CD4-positive, alpha-beta T cell treated with Interleukin-17A for 1 hour (primary cell): ENCODE measurements around the gene SMC4.
A peak's percentile ranks its signal among the peaks of the same experiment; 100 is the strongest.
"Not testable (repeated sequence)": the region's sequence is repeated elsewhere in the genome, so short reads cannot be mapped to it uniquely, and the experiment has no call there.

ENCODE experiments used
- DNase-seq: peaks from one replicate; pipeline ENCODE4 v3.0.0-alpha.2; 2020

Gene SMC4

GRCh38 chr3:160447544-160447943, 48.1 kb downstream of the SMC4 start:
- no peak for DNase-seq

DNA sequence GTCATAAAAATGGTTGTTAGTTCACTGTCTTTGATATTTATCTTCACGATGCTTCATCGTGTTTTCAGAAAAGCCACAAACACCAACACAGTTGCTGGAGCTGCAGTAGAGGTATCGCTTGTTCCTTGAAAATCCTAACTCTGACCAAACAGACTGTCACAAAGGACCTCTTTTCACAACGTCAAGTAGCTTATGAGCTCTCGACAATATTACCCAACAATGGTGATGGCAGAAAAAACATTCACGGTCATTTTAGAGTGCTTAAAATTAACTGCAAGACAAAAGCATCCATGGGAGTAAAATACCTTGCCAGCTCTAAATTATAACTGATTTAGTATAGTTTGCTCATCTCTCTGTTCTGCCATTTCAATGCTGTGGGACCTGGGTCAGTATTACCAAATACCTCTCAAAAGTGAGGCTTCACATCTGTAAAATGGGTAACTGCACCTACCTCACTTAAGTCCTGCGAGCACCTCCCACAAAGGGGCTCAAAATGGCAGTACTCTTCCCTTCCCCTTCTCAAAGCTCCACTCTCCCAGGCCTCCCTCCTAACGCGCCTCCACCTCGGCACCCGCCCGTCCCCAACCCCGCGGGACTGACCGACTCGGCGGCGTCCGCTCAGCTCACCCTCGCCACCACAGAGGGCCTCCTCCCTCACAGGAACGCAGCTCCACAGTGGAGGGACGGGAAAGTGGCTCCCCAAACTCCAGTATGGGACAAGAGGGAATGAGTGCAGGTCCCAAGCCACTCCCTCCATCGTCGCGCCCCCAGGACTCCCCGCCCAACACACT, 49.6 kb downstream of the SMC4 start:
- DNase-seq: peak; percentile 31

- peak; percentile 98 for DNase-seq
These were observed 50.5 kb downstream of the SMC4 start, which contains the start of gene TRIM59 for GRCh38 chr3:160449636-160450598. Gene TRIM59, minus strand, starts transcription at chr3:160449786. Its CDS starts 10,603 bp downstream, at chr3:160439183.

- DNase-seq: no peak
These were observed 51.4 kb downstream of the SMC4 start for GRCh38 chr3:160450846-160451245.

- no peak for DNase-seq
These were observed 52.2 kb downstream of the SMC4 start for GRCh38 chr3:160451602-160452001.

DNA sequence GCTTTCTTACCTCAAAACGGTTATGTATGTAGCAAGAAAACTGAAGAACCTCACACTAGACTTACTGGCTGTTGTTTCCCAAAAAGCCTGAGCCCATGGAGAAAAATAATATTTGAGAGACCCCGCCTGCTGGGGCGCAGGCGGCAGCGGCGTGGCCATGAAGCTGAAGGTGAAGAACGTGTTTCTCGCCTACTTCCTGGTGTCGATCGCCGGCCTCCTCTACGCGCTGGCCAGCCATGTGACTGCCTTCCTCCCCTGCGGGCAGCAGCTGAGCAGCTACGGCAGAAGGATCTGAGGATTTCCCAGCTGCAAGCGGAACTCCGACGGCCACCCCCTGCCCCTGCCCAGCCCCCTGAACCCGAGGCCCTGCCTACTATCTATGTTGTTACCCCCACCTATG, 52.8 kb downstream of the SMC4 start:
- not testable (repeated sequence) for DNase-seq

GRCh38 chr3:160454995-160455394, 55.5 kb downstream of the SMC4 start:
- DNase-seq: no peak

GRCh38 chr3:160455846-160456245, 56.4 kb downstream of the SMC4 start:
- DNase-seq: no peak

DNA sequence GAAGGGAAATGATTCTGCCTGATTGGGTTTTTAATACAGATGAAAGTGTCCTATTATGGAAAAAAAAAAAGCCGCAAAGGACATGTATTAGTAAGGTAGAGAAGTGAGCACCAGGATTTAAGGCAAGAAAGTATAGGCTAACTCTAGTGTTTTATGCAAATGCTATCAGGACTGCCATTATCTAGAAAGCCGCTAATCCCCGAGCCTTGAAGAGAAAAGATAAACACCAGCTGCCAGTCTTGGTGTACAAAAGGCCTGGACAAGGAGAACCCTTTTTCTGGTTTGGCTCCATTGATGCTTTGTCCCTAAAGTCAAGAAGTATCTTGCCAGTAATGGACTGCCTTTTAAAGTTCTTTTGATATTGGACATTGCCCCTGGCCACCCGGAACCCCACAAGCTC, 58.7 kb downstream of the SMC4 start:
- DNase-seq: no peak

DNA sequence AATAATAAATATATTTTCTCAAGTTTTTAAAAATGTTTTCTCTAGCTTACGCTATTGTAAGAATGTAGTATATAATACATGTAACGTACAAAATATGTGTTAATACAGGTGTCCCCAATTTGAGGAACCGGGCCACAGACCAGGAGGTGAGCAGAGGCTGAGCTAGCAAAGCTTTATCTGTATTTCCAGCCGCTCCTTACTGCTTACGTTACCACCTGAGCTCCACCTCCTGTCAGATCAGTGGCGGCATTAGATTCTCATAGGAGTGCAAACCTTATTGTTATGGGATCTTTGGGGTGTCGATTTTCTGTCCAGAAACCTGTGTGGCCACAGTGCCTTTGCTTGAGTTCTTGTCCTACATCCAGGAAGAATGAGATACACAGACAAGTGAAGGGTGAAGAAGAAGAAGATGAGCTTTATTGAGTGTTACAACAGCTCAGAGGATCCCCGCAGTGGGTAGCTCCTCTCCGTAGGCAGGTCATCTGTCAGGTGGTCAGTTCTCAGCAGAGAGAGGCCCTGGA, 60.1 kb downstream of the SMC4 start:
- DNase-seq: no peak

DNA sequence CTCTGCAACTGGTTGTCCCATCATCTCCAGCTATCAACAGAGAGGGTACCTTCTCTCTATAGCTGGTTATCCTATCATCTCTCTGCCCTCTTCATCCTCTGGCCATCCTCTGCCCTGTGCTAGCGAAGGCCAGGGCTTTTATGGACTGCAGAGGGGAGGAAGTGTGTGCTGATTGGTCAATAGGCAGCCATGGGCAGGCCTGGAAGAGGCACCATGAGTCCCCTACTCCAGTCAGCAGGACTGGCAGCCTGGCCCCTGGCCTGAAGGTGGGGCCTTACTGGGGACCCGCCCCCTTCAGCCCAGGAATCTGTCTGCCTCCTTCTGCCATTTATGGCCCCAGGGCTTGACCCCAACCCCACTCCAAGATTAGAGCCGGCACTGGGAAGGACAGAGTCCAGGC, 60.6 kb downstream of the SMC4 start:
- DNase-seq: no peak

- DNase-seq: no peak
These were observed 64.9 kb downstream of the SMC4 start for GRCh38 chr3:160464321-160464720.

DNA sequence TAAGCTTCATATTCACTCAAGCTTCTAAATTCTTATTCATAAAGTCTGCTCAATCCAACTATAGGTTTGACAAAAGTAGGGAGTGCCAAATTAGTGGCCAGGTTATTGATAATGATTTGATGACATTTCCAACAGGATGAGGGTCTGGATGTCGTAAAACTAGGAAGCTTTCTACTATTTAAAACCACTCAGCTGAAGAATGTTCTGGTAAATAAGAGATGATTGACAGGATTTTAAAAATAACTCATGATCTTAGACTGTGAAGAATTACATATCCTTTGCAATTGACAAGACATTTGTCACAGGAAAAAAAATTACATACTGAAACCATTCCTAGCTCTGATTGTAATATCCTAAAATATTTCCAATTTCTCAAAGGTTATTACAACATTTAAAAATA, 65.5 kb downstream of the SMC4 start:
- no peak for DNase-seq

GRCh38 chr3:160470181-160470580, 70.7 kb downstream of the SMC4 start:
- DNase-seq: no peak

DNA sequence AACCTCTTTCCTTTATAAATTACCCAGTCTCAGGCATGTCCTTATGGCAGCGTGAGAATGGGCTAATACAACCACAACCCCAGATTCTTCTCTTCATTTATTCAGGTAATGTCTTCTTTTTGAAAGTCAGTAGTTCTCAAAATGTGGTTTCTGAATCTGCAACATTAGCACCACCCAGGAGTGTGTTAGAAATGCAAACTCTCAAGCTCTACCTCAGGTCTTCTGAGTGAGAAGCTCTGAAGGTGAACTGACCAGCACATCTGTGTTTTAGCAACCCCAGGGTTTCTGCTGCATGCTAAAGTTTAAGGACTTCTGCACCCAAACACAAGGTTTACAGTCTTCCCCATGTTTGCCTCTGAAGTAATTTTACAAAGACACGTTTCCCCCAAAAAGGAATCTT, 72.4 kb downstream of the SMC4 start:
- DNase-seq: no peak

- no peak for DNase-seq
These were observed 72.9 kb downstream of the SMC4 start for GRCh38 chr3:160472344-160472743.

GRCh38 chr3:160473221-160473620, 73.8 kb downstream of the SMC4 start:
- DNase-seq: no peak

- DNase-seq: no peak
These were observed 74.5 kb downstream of the SMC4 start for GRCh38 chr3:160473978-160474377.

DNA sequence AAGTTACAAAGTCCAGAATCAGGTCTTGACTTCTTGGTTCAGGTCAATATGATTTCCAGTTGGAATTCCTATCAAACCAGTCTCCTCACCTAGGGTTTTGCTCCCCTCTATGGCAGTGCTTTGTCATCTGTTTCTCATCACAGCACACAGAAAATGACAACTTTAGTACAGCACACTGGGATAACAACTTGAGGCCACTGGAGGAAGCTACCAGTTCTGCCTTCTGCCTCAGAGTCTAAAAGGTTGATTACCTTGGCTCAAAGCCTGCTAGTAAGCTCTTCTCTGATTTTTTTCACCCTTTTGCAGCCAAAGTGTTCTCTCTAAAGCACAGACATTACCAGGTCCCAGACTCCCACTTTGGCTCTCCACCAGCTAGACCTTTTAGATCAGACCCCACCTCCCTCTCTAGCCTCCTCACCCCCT, 75.0 kb downstream of the SMC4 start:
- DNase-seq: no peak

DNA sequence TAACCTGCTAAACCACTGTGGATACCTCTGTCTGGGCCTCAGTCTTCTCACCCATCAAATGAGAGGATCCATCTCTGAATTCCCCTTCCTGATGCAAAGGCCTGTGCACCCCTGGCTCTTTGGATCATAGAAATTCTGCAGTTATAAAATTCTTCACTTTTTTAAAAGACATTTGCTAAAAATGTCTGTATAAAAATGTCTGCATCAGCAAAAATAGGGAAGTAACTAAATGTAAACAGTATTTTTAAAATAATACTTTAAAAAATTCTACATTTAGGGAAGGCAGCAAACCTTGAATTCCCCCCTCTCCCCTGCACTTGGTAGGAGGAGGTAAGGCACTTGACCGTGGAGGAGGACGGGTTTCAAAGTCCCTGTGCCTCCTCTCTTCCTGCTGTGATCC, 75.7 kb downstream of the SMC4 start:
- DNase-seq: no peak

DNA sequence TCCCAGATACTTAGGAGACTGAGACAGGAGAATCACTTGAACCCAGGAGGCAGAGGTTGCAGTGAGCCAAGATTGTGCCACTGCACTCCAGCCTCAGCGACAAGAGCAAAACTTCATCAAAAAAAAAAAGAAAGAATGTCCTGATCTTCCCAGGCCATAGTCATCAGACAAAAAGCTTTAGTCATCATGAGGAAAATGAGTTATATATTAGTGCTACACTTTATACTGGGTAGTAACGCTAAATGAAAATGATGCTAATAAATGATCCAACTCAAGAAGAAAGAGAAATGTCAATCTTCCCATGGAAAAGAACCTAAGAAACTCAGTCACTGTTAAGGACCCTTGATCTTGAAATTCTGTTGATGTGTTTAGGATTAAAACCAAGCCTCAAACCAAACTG, 76.4 kb downstream of the SMC4 start:
- DNase-seq: no peak

GRCh38 chr3:160477750-160478149, 78.3 kb downstream of the SMC4 start:
- DNase-seq: no peak

GRCh38 chr3:160478338-160478737, 78.9 kb downstream of the SMC4 start:
- DNase-seq: no peak

GRCh38 chr3:160479376-160479775, 79.9 kb downstream of the SMC4 start:
- no peak for DNase-seq
